ENCODE measurements around the gene CDYL2.

DNA sequence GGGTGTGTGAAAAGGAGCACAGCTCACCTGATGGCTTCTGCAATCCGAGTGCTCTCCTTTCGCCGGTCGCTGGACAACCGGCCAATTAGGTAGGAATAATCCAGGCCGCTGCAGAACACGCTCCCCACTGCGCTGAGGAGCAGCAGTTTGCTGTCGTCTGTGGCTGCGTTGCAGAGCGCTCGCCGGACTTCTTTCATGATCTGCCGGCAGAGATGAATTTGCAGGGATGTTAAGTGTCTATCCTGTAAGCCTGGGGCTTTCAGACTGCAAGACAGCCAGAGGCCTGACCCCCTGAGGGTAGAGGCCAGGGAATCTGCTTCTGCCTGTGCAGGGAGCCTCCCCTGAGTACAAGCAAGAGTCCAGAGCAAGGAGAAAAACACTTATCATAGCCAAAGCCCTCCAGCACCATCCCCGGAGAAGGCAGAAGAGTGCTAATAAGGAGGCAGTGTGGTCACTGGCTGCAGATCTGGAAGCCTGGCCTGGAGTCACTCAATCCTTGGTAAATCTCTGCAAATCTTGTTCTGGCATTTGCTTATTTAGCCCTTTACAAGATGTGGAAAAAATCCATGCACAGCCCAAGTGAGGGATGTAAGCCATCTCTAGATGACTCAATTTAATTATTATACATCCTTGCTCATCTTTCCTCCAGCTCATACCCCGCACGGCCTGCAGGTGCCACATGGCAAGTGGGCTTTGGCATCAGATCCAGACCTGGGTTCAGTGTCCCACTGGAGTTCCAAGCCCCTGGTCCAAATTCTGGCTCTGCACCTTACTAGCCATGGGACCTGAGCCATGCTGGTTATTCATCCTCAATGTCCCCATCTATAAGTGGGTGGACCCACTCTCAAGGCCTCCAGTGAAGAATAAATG lies 183.4 kb downstream of the CDYL2 start:
- TF ChIP-seq CTCF (IDR thresholded peaks at IDR 0.05), result no peak
- TF ChIP-seq EZH2 (IDR thresholded peaks at IDR 0.05), result no peak
- TF ChIP-seq EZH2phosphoT487 (IDR thresholded peaks at IDR 0.05), result no peak
